Measurements from ENCODE around the gene PRAMEF8. TPM values are rescaled to one million over a fixed set of nuclear protein-coding genes. Genes with fewer than 3 reads are reported as not detected.

PRAMEF8 gene
- total RNA-seq, 1 experiment from 2014 or later, result not detected

Other genes starting within 250 kb of the PRAMEF8 start
- not detected in 2 replicates for gene PRAMEF27, start 228.6 kb downstream of the PRAMEF8 start, total RNA-seq (2014; rRNA removed; shearing (Covaris generic))
- gene HNRNPCL3, start 224.4 kb downstream of the PRAMEF8 start, total RNA-seq (2014; rRNA removed; shearing (Covaris generic)), result not detected in 2 replicates
- not detected in 2 replicates for gene PRAMEF25, start 214.4 kb downstream of the PRAMEF8 start, total RNA-seq (2014; rRNA removed; shearing (Covaris generic))
- gene HNRNPCL2, start 168.3 kb downstream of the PRAMEF8 start, total RNA-seq (2014; rRNA removed; shearing (Covaris generic)), result not detected in 2 replicates
- gene PRAMEF26, start 129.1 kb downstream of the PRAMEF8 start, total RNA-seq (2014; rRNA removed; shearing (Covaris generic)), result not detected in 2 replicates
- gene HNRNPCL4, start 119.5 kb downstream of the PRAMEF8 start, total RNA-seq (2014; rRNA removed; shearing (Covaris generic)), result not detected in 2 replicates
- not detected in 2 replicates for gene PRAMEF9, start 113.3 kb downstream of the PRAMEF8 start, total RNA-seq (2014; rRNA removed; shearing (Covaris generic))
- not detected in 2 replicates for gene PRAMEF13, start 83.7 kb downstream of the PRAMEF8 start, total RNA-seq (2014; rRNA removed; shearing (Covaris generic))
- gene PRAMEF18, start 59.0 kb downstream of the PRAMEF8 start, total RNA-seq (2014; rRNA removed; shearing (Covaris generic)), result not detected in 2 replicates
- gene PRAMEF5, start 30.9 kb downstream of the PRAMEF8 start, total RNA-seq (2014; rRNA removed; shearing (Covaris generic)), result not detected in 2 replicates
- gene PRAMEF33, start 18.4 kb upstream of the PRAMEF8 start, total RNA-seq (2014; rRNA removed; shearing (Covaris generic)), result not detected in 2 replicates
- not detected in 2 replicates for gene PRAMEF15, start 30.4 kb upstream of the PRAMEF8 start, total RNA-seq (2014; rRNA removed; shearing (Covaris generic))
- gene PRAMEF14, start 62.0 kb upstream of the PRAMEF8 start, total RNA-seq (2014; rRNA removed; shearing (Covaris generic)), result not detected in 2 replicates
- gene PRAMEF19, start 86.8 kb upstream of the PRAMEF8 start, total RNA-seq (2014; rRNA removed; shearing (Covaris generic)), result not detected in 2 replicates
- gene PRAMEF17, start 104.5 kb upstream of the PRAMEF8 start, total RNA-seq (2014; rRNA removed; shearing (Covaris generic)), result not detected in 2 replicates
- gene PRAMEF20, start 125.3 kb upstream of the PRAMEF8 start, total RNA-seq (2014; rRNA removed; shearing (Covaris generic)), result not detected in 2 replicates
- 0.15 and 0.37 TPM in 2 replicates for gene LRRC38, start 228.9 kb upstream of the PRAMEF8 start, total RNA-seq (2014; rRNA removed; shearing (Covaris generic))